Brain microvascular endothelial cell (primary cell): ENCODE data around the gene FGF1.

ENCODE experiments used
- DNase-seq: peaks from one replicate; pipeline ENCODE4 v3.0.0-alpha.2; 2020
- H3K27ac ChIP-seq: fragments of 250-450 bp; sonication (Bioruptor Pico); 2 replicates; pipeline ENCODE4 v1.5.1; 2020; ENCODE audit warnings: mild to moderate bottlenecking, moderate library complexity
- H3K27me3 ChIP-seq: fragments of 250-450 bp; sonication (Bioruptor Pico); replicated peaks from 2 replicates; pipeline ENCODE4 v1.5.1; 2020; ENCODE audit warnings: mild to moderate bottlenecking
- H3K36me3 ChIP-seq: fragments of 250-450 bp; sonication (Bioruptor Pico); replicated peaks from 2 replicates; pipeline ENCODE4 v1.5.1; 2020; ENCODE audit warnings: mild to moderate bottlenecking
- H3K4me3 ChIP-seq: 2 replicates; pipeline ENCODE4 v1.5.1; 2011; ENCODE audit warnings: low read depth, mild to moderate bottlenecking, control low read depth, low read length, moderate library complexity
- CTCF ChIP-seq: IDR thresholded peaks from 2 replicates; pipeline ENCODE4 v1.5.1; 2011; ENCODE audit warnings: low read depth, mild to moderate bottlenecking, moderate library complexity, low read length, control low read depth, inconsistent platforms; ENCODE audit errors: missing control alignments
- in situ Hi-C: cut with HindIII; loops from 2 replicates; pipeline ENCODE4 v1.10.0; 2017; ENCODE audit warnings: low sequenced_read_pairs, low pct_ligation_motif_present

Gene FGF1

GRCh38 chr5:142644127-142644526 lies 41.8 kb downstream of the FGF1 start:
- in situ Hi-C loops: no loop called here
- H3K27me3 ChIP-seq: no peaks in the 10 kb centered on the region
- H3K27ac ChIP-seq: peak overlapping the region; percentile 96
- no peak for DNase-seq
- H3K4me3 ChIP-seq: no peak overlapping the region
- TF ChIP-seq CTCF: no peak
- no peaks in the 10 kb centered on the region for H3K36me3 ChIP-seq

- no peak overlapping the region for H3K4me3 ChIP-seq
- in situ Hi-C loops: no loop called here
- no peak for TF ChIP-seq CTCF
- DNase-seq: no peak
- H3K27me3 ChIP-seq: no peaks in the 10 kb centered on the region
- H3K27ac ChIP-seq: no peak overlapping the region
- H3K36me3 ChIP-seq: no peaks in the 10 kb centered on the region
Measured at GRCh38 chr5:142643634-142644033, 42.3 kb downstream of the FGF1 start.

- no peak for DNase-seq
- H3K4me3 ChIP-seq: no peak overlapping the region
- in situ Hi-C loops: no loop called here
Measured at GRCh38 chr5:142642427-142642826, 43.5 kb downstream of the FGF1 start.

GRCh38 chr5:142641711-142642110 lies 44.2 kb downstream of the FGF1 start:
- Histone ChIP-seq H3K27ac (no peak overlapping the region), H3K4me3 (no peak overlapping the region), H3K36me3 (no peaks in the 10 kb centered on the region), H3K27me3 (no peaks in the 10 kb centered on the region)
- no peak for TF ChIP-seq CTCF
- in situ Hi-C loops: no loop called here
- DNase-seq: no peak

More at GRCh38 chr5:142642427-142642826, 43.5 kb downstream of the FGF1 start:
- Histone ChIP-seq H3K27ac (no peak overlapping the region), H3K27me3 (no peaks in the 10 kb centered on the region), H3K36me3 (no peaks in the 10 kb centered on the region)
- TF ChIP-seq CTCF: no peak

- no peak for TF ChIP-seq CTCF
Measured at GRCh38 chr5:142640316-142641005, 45.4 kb downstream of the FGF1 start.

GRCh38 chr5:142639455-142639854 lies 46.4 kb downstream of the FGF1 start:
- no peak for DNase-seq
- no peaks in the 10 kb centered on the region for H3K27me3 ChIP-seq
- no peak overlapping the region for H3K4me3 ChIP-seq
- in situ Hi-C loops: no loop called here
- no peak overlapping the region for H3K27ac ChIP-seq
- TF ChIP-seq CTCF: no peak
- no peaks in the 10 kb centered on the region for H3K36me3 ChIP-seq

More at GRCh38 chr5:142640316-142641005, 45.4 kb downstream of the FGF1 start:
- Histone ChIP-seq H3K27me3 (no peaks in the 10 kb centered on the region), H3K27ac (no peak overlapping the region), H3K36me3 (no peaks in the 10 kb centered on the region), H3K4me3 (no peak overlapping the region)
- DNase-seq: no peak
- in situ Hi-C loops: no loop called here
